ENCODE measurements around the gene TSEN34.

DNA sequence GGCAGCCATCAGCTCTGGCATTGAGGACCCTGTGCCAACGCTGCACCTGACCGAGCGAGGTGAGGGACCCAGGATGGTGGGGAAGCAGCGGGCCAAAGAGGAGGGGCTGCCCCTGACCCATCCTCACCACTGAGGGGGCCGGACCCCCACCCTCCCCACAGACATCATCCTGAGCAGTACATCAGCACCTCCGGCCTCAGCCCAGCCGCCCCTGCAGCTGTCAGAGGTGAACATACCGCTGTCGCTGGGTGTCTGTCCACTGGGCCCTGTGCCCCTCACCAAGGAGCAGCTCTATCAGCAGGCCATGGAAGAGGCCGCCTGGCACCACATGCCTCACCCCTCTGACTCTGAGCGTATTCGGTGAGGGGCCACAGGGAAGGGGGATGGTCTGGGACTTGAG, 38.8 kb upstream of the TSEN34 start:
- TF ChIP-seq, protein P1, sequence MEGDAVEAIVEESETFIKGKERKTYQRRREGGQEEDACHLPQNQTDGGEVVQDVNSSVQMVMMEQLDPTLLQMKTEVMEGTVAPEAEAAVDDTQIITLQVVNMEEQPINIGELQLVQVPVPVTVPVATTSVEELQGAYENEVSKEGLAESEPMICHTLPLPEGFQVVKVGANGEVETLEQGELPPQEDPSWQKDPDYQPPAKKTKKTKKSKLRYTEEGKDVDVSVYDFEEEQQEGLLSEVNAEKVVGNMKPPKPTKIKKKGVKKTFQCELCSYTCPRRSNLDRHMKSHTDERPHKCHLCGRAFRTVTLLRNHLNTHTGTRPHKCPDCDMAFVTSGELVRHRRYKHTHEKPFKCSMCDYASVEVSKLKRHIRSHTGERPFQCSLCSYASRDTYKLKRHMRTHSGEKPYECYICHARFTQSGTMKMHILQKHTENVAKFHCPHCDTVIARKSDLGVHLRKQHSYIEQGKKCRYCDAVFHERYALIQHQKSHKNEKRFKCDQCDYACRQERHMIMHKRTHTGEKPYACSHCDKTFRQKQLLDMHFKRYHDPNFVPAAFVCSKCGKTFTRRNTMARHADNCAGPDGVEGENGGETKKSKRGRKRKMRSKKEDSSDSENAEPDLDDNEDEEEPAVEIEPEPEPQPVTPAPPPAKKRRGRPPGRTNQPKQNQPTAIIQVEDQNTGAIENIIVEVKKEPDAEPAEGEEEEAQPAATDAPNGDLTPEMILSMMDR (conservative IDR thresholded peaks at IDR 0.05) = no peak
- TF ChIP-seq ZFX (IDR thresholded peaks at IDR 0.05) = no peak
